Smooth muscle cell of bladder (primary cell): ENCODE measurements around the gene ADAMTS18. TPM values are rescaled to one million over a fixed set of nuclear protein-coding genes. Genes with fewer than 3 reads are reported as not detected.

Source experiments
- total RNA-seq: library from RNA; depleted of rRNA; stranded (reverse); fragments of >200 nt; gene quantifications from 2 replicates; pipeline ENCODE4 v1.2.3, GENCODE V29; 2014

ADAMTS18 gene, protein sequence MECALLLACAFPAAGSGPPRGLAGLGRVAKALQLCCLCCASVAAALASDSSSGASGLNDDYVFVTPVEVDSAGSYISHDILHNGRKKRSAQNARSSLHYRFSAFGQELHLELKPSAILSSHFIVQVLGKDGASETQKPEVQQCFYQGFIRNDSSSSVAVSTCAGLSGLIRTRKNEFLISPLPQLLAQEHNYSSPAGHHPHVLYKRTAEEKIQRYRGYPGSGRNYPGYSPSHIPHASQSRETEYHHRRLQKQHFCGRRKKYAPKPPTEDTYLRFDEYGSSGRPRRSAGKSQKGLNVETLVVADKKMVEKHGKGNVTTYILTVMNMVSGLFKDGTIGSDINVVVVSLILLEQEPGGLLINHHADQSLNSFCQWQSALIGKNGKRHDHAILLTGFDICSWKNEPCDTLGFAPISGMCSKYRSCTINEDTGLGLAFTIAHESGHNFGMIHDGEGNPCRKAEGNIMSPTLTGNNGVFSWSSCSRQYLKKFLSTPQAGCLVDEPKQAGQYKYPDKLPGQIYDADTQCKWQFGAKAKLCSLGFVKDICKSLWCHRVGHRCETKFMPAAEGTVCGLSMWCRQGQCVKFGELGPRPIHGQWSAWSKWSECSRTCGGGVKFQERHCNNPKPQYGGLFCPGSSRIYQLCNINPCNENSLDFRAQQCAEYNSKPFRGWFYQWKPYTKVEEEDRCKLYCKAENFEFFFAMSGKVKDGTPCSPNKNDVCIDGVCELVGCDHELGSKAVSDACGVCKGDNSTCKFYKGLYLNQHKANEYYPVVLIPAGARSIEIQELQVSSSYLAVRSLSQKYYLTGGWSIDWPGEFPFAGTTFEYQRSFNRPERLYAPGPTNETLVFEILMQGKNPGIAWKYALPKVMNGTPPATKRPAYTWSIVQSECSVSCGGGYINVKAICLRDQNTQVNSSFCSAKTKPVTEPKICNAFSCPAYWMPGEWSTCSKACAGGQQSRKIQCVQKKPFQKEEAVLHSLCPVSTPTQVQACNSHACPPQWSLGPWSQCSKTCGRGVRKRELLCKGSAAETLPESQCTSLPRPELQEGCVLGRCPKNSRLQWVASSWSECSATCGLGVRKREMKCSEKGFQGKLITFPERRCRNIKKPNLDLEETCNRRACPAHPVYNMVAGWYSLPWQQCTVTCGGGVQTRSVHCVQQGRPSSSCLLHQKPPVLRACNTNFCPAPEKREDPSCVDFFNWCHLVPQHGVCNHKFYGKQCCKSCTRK (N-terminal part only)
- total RNA-seq, result under 0.01 and 0.18 TPM in 2 replicates

DNA sequence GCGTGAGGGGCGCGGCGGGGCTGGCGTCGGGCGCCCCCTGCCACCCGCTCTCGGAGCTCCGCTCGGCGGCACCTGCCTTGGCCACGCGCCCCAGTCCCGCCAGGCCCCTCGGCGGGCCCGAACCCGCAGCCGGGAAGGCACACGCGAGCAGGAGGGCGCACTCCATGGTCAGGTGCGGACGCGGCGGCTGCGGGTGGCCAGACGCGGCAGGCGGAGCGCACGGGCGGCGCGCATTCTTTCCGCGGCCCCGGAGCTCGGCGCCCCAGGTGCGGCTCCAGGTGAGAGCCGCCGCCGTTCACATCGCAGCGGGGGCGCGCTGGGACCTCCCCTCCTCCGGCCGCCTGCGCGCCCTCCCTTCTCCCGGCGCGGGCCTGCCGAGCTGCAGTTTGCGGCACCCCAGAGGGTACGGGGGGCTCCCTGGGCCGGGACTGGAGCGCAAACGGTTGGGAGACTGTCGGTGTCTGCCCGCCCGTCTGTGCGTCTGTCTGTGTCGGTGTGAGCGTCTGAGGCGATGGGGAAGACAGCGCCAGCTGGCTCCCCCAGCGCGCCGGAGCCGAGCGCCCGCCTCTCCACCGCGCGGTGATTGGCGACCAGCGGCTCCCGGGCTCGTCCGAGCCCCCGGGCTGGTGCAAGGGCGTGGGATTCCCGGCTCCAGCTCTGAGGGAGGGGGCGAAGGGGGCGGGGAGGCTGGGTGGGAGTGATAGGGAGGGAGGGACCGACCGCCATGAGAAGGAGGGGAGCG is at the start of gene ADAMTS18:
ADAMTS18 (minus strand) TSS at position 505 of the 742 bp plus-strand sequence; CDS start at position 166, 339 bp downstream.

Other genes starting within 250 kb of the ADAMTS18 start
- gene MON1B, start 243.8 kb downstream of the ADAMTS18 start, total RNA-seq, result 5.3 and 7.7 TPM in 2 replicates
- gene SYCE1L, start 235.6 kb downstream of the ADAMTS18 start, total RNA-seq, result 0.46 and 0.85 TPM in 2 replicates